ENCODE data around the gene PDIK1L. TPM values are rescaled to one million over a fixed set of nuclear protein-coding genes. Genes with fewer than 3 reads are reported as not detected.
A peak's percentile ranks its signal among the peaks of the same experiment; 100 is the strongest.

PDIK1L gene
- total RNA-seq, 3 donors from 2014 or later: 9.2 to 17.3 (median 9.3) TPM

- Histone ChIP-seq H3K4me3 (peak overlapping the region; percentile 36 to 68 (median 51)), H3K27me3 (peaks cover 4 to 5% of the 10 kb centered on the region in 2 donors), H3K9me3 (no peaks in the 10 kb centered on the region), H3K36me3 (no peaks in the 10 kb centered on the region), H3K4me1 (no peaks in the 10 kb centered on the region), H3K27ac (no peak overlapping the region)
- no peak for DNase-seq (ENCODE audit: low spot score in 2 of 2)
- intact Hi-C loops (cut with DNase I; ENCODE audit: low total_unique reads): loop anchor here (10.0 kb wide), 1 partner anchor 71 kb away; the partner anchor contains the start of gene CEP85
- TF ChIP-seq, protein P1, sequence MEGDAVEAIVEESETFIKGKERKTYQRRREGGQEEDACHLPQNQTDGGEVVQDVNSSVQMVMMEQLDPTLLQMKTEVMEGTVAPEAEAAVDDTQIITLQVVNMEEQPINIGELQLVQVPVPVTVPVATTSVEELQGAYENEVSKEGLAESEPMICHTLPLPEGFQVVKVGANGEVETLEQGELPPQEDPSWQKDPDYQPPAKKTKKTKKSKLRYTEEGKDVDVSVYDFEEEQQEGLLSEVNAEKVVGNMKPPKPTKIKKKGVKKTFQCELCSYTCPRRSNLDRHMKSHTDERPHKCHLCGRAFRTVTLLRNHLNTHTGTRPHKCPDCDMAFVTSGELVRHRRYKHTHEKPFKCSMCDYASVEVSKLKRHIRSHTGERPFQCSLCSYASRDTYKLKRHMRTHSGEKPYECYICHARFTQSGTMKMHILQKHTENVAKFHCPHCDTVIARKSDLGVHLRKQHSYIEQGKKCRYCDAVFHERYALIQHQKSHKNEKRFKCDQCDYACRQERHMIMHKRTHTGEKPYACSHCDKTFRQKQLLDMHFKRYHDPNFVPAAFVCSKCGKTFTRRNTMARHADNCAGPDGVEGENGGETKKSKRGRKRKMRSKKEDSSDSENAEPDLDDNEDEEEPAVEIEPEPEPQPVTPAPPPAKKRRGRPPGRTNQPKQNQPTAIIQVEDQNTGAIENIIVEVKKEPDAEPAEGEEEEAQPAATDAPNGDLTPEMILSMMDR (IDR thresholded peaks at IDR 0.05): no peak
- TF ChIP-seq POLR2AphosphoS5 (IDR thresholded peaks at IDR 0.05): no peak
- TF ChIP-seq POLR2A (IDR thresholded peaks at IDR 0.05): no peak
These were observed 52.0 kb downstream of the PDIK1L start for GRCh38 chr1:26163684-26164035.

DNA sequence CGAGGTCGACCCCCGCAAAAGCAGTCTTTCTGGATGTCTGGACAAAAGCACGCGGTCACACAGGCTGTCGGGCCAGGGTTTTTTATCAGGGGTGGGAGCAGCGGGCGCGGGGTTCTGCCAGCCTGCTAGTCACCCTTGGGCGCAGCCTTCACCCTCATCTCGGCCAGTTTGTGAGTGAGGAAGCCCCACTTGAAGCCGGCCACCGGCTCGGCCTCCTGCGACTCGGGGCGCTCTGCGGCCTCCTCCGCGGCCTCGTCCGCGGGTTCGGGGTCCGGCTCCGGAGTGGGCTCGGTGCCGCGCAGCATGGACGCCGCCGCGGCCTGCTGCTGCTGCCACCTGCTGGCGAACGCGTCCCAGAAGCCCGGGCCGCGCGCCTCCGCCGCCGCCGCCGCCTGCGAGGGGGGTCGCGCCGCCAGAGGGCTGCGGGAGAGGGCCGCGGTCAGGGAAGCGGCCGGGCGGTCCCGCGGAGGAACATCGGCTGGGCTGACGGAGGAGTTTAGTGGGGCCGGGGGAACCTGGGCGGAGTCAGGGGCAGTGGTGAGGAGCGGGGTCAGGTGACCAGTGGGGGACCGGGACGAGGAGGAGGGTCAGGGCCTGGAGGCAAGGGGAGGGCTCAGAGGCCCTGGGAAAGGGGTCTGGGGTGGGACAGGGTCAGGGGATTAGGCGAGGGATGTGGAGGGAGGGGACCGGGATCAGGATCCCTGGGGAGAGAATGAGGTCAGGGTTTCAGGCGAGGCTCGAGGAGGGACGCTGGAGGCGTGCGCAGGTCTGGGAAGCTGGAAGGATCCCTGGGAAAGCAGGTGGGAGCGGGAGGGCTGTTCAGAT, 52.6 kb downstream of the PDIK1L start:
- Histone ChIP-seq H3K9me3 (no peaks in the 10 kb centered on the region), H3K4me1 (no peaks in the 10 kb centered on the region), H3K4me3 (peak overlapping the region; percentile 36 to 68 (median 51)), H3K27me3 (peaks cover 4 to 5% of the 10 kb centered on the region in 2 donors), H3K27ac (peak overlapping the region; percentile 28 to 54), H3K36me3 (no peaks in the 10 kb centered on the region)
- no peak for DNase-seq (ENCODE audit: low spot score in 2 of 2)
- intact Hi-C loops (cut with DNase I; ENCODE audit: low total_unique reads): loop anchor here (10.0 kb wide), 1 partner anchor 71 kb away; the partner anchor contains the start of gene CEP85
- TF ChIP-seq, protein P1 (IDR thresholded peaks at IDR 0.05): peak in 1 of 3 donors; percentile 75
- no peak for TF ChIP-seq POLR2AphosphoS5 (IDR thresholded peaks at IDR 0.05)

GRCh38 chr1:26164861-26165842, 53.5 kb downstream of the PDIK1L start:
- intact Hi-C loops (cut with DNase I; ENCODE audit: low total_unique reads): loop anchor here (10.0 kb wide), 1 partner anchor 70 kb away; the partner anchor contains the start of gene CEP85
- Histone ChIP-seq H3K4me1 (no peaks in the 10 kb centered on the region), H3K36me3 (no peaks in the 10 kb centered on the region), H3K4me3 (peak overlapping the region in 1 of 3 donors; percentile 68), H3K27me3 (peaks cover 4 to 5% of the 10 kb centered on the region in 2 donors), H3K9me3 (no peaks in the 10 kb centered on the region), H3K27ac (peak overlapping the region; percentile 28 to 54)
- no peak for DNase-seq (ENCODE audit: low spot score in 2 of 2)
- TF ChIP-seq POLR2AphosphoS5 (IDR thresholded peaks at IDR 0.05) (no peak), POLR2A (IDR thresholded peaks at IDR 0.05) (no peak)
- TF ChIP-seq, protein P1 (IDR thresholded peaks at IDR 0.05): no peak

- Histone ChIP-seq H3K9me3 (no peaks in the 10 kb centered on the region), H3K4me1 (no peaks in the 10 kb centered on the region), H3K36me3 (no peaks in the 10 kb centered on the region), H3K4me3 (no peak overlapping the region), H3K27me3 (peaks cover 0 to 4% of the 10 kb centered on the region in 2 donors), H3K27ac (no peak overlapping the region)
- no peak for DNase-seq (ENCODE audit: low spot score in 2 of 2)
- TF ChIP-seq POLR2AphosphoS5 (IDR thresholded peaks at IDR 0.05) (no peak), POLR2A (IDR thresholded peaks at IDR 0.05) (no peak)
- TF ChIP-seq, protein P1 (IDR thresholded peaks at IDR 0.05): no peak
- intact Hi-C loops (cut with DNase I; ENCODE audit: low total_unique reads): loop anchor here (10.0 kb wide), 1 partner anchor 68 kb away; the partner anchor contains the start of gene CEP85
These were observed 55.2 kb downstream of the PDIK1L start for GRCh38 chr1:26166719-26167281.

Data from breast epithelium (tissue), 4 donors.